ENCODE measurements around the gene CACNA1I.

DNA sequence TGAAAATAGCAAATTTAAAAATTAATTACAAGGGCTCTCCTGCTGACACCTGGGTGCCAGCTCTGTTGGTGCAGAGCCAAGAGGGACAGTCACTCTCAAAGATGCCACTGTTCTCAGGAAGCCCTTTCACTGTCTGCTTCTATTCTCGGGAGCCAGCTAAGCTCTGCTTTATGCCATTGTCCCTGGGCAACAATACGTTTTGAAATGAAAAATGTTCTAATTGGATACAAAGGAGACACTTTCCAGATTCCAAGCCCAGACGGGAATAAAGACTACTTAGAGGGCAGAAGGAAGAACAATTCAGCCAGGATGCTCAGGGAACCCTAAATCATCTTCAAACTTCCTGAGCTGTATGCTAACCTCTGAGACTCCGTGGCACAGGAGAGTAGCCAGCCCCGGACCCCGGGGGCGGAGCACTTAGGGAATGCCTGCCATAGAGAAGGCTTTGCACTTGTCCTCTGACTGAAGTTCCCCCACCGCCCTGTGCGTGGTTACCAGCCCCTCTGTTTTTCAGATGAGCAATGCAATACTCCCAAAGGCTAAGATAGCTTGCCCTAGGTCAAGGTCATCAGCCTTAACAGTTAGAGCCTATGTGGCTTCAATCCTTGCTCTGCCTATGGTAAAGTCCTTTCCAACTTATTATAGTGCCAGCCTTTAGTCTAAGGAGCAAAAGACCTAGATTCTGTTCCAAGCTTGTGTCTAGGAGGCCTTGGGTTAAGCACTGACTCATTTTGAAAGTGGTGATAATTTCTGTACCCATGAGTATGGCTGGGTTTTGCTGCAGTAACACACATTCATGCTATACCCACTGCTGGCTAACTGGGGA lies 150.9 kb downstream of the CACNA1I start:
- TF ChIP-seq, protein P1, sequence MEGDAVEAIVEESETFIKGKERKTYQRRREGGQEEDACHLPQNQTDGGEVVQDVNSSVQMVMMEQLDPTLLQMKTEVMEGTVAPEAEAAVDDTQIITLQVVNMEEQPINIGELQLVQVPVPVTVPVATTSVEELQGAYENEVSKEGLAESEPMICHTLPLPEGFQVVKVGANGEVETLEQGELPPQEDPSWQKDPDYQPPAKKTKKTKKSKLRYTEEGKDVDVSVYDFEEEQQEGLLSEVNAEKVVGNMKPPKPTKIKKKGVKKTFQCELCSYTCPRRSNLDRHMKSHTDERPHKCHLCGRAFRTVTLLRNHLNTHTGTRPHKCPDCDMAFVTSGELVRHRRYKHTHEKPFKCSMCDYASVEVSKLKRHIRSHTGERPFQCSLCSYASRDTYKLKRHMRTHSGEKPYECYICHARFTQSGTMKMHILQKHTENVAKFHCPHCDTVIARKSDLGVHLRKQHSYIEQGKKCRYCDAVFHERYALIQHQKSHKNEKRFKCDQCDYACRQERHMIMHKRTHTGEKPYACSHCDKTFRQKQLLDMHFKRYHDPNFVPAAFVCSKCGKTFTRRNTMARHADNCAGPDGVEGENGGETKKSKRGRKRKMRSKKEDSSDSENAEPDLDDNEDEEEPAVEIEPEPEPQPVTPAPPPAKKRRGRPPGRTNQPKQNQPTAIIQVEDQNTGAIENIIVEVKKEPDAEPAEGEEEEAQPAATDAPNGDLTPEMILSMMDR (conservative IDR thresholded peaks at IDR 0.05; ENCODE audit: low read depth in 2 of 2) = no peak
- no peak for TF ChIP-seq POLR2AphosphoS5 (IDR thresholded peaks at IDR 0.05; ENCODE audit: low read depth)
- TF ChIP-seq, protein P2, sequence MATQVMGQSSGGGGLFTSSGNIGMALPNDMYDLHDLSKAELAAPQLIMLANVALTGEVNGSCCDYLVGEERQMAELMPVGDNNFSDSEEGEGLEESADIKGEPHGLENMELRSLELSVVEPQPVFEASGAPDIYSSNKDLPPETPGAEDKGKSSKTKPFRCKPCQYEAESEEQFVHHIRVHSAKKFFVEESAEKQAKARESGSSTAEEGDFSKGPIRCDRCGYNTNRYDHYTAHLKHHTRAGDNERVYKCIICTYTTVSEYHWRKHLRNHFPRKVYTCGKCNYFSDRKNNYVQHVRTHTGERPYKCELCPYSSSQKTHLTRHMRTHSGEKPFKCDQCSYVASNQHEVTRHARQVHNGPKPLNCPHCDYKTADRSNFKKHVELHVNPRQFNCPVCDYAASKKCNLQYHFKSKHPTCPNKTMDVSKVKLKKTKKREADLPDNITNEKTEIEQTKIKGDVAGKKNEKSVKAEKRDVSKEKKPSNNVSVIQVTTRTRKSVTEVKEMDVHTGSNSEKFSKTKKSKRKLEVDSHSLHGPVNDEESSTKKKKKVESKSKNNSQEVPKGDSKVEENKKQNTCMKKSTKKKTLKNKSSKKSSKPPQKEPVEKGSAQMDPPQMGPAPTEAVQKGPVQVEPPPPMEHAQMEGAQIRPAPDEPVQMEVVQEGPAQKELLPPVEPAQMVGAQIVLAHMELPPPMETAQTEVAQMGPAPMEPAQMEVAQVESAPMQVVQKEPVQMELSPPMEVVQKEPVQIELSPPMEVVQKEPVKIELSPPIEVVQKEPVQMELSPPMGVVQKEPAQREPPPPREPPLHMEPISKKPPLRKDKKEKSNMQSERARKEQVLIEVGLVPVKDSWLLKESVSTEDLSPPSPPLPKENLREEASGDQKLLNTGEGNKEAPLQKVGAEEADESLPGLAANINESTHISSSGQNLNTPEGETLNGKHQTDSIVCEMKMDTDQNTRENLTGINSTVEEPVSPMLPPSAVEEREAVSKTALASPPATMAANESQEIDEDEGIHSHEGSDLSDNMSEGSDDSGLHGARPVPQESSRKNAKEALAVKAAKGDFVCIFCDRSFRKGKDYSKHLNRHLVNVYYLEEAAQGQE (IDR thresholded peaks at IDR 0.05; ENCODE audit: unreplicated experiment) = no peak
- TF ChIP-seq, protein P3, sequence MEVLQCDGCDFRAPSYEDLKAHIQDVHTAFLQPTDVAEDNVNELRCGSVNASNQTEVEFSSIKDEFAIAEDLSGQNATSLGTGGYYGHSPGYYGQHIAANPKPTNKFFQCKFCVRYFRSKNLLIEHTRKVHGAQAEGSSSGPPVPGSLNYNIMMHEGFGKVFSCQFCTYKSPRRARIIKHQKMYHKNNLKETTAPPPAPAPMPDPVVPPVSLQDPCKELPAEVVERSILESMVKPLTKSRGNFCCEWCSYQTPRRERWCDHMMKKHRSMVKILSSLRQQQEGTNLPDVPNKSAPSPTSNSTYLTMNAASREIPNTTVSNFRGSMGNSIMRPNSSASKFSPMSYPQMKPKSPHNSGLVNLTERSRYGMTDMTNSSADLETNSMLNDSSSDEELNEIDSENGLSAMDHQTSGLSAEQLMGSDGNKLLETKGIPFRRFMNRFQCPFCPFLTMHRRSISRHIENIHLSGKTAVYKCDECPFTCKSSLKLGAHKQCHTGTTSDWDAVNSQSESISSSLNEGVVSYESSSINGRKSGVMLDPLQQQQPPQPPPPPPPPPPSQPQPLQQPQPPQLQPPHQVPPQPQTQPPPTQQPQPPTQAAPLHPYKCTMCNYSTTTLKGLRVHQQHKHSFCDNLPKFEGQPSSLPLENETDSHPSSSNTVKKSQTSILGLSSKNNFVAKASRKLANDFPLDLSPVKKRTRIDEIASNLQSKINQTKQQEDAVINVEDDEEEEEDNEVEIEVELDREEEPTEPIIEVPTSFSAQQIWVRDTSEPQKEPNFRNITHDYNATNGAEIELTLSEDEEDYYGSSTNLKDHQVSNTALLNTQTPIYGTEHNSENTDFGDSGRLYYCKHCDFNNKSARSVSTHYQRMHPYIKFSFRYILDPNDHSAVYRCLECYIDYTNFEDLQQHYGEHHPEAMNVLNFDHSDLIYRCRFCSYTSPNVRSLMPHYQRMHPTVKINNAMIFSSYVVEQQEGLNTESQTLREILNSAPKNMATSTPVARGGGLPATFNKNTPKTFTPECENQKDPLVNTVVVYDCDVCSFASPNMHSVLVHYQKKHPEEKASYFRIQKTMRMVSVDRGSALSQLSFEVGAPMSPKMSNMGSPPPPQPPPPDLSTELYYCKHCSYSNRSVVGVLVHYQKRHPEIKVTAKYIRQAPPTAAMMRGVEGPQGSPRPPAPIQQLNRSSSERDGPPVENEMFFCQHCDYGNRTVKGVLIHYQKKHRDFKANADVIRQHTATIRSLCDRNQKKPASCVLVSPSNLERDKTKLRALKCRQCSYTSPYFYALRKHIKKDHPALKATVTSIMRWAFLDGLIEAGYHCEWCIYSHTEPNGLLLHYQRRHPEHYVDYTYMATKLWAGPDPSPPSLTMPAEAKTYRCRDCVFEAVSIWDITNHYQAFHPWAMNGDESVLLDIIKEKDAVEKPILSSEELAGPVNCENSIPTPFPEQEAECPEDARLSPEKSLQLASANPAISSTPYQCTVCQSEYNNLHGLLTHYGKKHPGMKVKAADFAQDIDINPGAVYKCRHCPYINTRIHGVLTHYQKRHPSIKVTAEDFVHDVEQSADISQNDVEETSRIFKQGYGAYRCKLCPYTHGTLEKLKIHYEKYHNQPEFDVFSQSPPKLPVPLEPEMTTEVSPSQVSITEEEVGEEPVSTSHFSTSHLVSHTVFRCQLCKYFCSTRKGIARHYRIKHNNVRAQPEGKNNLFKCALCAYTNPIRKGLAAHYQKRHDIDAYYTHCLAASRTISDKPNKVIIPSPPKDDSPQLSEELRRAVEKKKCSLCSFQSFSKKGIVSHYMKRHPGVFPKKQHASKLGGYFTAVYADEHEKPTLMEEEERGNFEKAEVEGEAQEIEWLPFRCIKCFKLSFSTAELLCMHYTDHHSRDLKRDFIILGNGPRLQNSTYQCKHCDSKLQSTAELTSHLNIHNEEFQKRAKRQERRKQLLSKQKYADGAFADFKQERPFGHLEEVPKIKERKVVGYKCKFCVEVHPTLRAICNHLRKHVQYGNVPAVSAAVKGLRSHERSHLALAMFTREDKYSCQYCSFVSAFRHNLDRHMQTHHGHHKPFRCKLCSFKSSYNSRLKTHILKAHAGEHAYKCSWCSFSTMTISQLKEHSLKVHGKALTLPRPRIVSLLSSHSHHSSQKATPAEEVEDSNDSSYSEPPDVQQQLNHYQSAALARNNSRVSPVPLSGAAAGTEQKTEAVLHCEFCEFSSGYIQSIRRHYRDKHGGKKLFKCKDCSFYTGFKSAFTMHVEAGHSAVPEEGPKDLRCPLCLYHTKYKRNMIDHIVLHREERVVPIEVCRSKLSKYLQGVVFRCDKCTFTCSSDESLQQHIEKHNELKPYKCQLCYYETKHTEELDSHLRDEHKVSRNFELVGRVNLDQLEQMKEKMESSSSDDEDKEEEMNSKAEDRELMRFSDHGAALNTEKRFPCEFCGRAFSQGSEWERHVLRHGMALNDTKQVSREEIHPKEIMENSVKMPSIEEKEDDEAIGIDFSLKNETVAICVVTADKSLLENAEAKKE (CRISPR knock-in tag; IDR thresholded peaks at IDR 0.05) = no peak
- no peak for TF ChIP-seq JUNB (IDR thresholded peaks at IDR 0.05; ENCODE audit: unreplicated experiment)
- TF ChIP-seq EZH2 (IDR thresholded peaks at IDR 0.05; ENCODE audit: low read depth, unreplicated experiment) = no peak
- no peak for TF ChIP-seq CREB1 (CRISPR knock-in tag; IDR thresholded peaks at IDR 0.05; ENCODE audit: low read depth)
- TF ChIP-seq EZH2phosphoT487 (IDR thresholded peaks at IDR 0.05; ENCODE audit: unreplicated experiment) = no peak

All from GM23338 (cell line).